GM23338 (cell line): Measurements from ENCODE around the gene TM4SF5. TPM values are rescaled to one million over a fixed set of nuclear protein-coding genes. Genes with fewer than 3 reads are reported as not detected.

Source experiments
- ATAC-seq: fragments of 200-7000 bp; cut with Tn5 transposase; 3 replicates; pipeline ENCODE4 v1.9.1; 2020
- DNase-seq: peaks from one replicate; pipeline ENCODE4 v3.0.0-alpha.2; 2015; ENCODE audit warnings: low spot score
- H2AFZ ChIP-seq: fragments of 200-600 bp; sonication (generic); 2 replicates; pipeline ENCODE4 v1.8.0; 2016; ENCODE audit warnings: antibody characterized with exemption, mild to moderate bottlenecking, moderate library complexity
- H3F3A ChIP-seq: fragments of 200-600 bp; sonication (generic); replicated peaks from 2 replicates; pipeline ENCODE4 v1.8.0; 2017; ENCODE audit warnings: antibody characterized with exemption, mixed run types, low read depth
- H3K27ac ChIP-seq: fragments of 200-600 bp; sonication (generic); 2 replicates; pipeline ENCODE4 v1.6.1; 2016; ENCODE audit warnings: low read depth
- H3K27me3 ChIP-seq: fragments of 200-600 bp; sonication (generic); 2 replicates; pipeline ENCODE4 v1.8.0; 2016; ENCODE audit warnings: mild to moderate bottlenecking, mixed run types, moderate library complexity; ENCODE audit not compliant: insufficient read depth
- H3K36me3 ChIP-seq: fragments of 200-600 bp; sonication (generic); 2 replicates; pipeline ENCODE4 v1.8.0; 2016; ENCODE audit warnings: mild to moderate bottlenecking; ENCODE audit not compliant: insufficient read depth
- H3K4me1 ChIP-seq: fragments of 200-600 bp; sonication (generic); 2 replicates; pipeline ENCODE4 v1.8.0; 2016; ENCODE audit warnings: mild to moderate bottlenecking, moderate library complexity; ENCODE audit not compliant: insufficient read depth
- H3K4me2 ChIP-seq: fragments of 200-600 bp; sonication (generic); 2 replicates; pipeline ENCODE4 v1.7.1; 2017; ENCODE audit warnings: mixed run types
- H3K4me3 ChIP-seq: fragments of 200-600 bp; sonication (generic); 2 replicates; pipeline ENCODE4 v1.6.1; 2016; ENCODE audit warnings: mixed run types
- H3K79me2 ChIP-seq: fragments of 200-600 bp; sonication (generic); replicated peaks from 2 replicates; pipeline ENCODE4 v1.8.0; 2017; ENCODE audit warnings: mild to moderate bottlenecking; ENCODE audit not compliant: insufficient read depth
- H3K9me2 ChIP-seq: fragments of 200-600 bp; sonication (generic); 2 replicates; pipeline ENCODE4 v1.8.0; 2017; ENCODE audit not compliant: insufficient read depth
- H4K20me1 ChIP-seq: fragments of 200-600 bp; sonication (generic); replicated peaks from 2 replicates; pipeline ENCODE4 v1.8.0; 2017; ENCODE audit warnings: mild to moderate bottlenecking; ENCODE audit not compliant: insufficient read depth
- H3K27ac Mint-ChIP-seq: 2 replicates; pipeline ENCODE4 v1.8.0; 2020; ENCODE audit warnings: inconsistent platforms, mild to moderate bottlenecking, moderate library complexity, mixed read lengths
- H3K27me3 Mint-ChIP-seq: 3 replicates; pipeline ENCODE4 v1.8.0; 2022; ENCODE audit warnings: low read depth, mild to moderate bottlenecking, moderate library complexity, mixed read lengths, inconsistent platforms; ENCODE audit not compliant: insufficient read depth, poor library complexity
- H3K36me3 Mint-ChIP-seq: 3 replicates; pipeline ENCODE4 v1.8.0; 2021; ENCODE audit warnings: low read depth, mild to moderate bottlenecking, inconsistent platforms, moderate library complexity, mixed read lengths
- H3K4me1 Mint-ChIP-seq: 3 replicates; pipeline ENCODE4 v1.8.0; 2020; ENCODE audit warnings: mild to moderate bottlenecking, inconsistent platforms, mixed read lengths
- H3K4me3 Mint-ChIP-seq: 3 replicates; pipeline ENCODE4 v1.8.0; 2021; ENCODE audit warnings: moderate library complexity, mild to moderate bottlenecking, inconsistent platforms, mixed read lengths
- H3K9me3 Mint-ChIP-seq: 3 replicates; pipeline ENCODE4 v1.8.0; 2020; ENCODE audit warnings: moderate library complexity, mild to moderate bottlenecking, inconsistent platforms, mixed read lengths
- CTCF ChIP-seq, 2 experiments: fragments of 200-600 bp in 1 of 2; sonication (generic) in 1 of 2; conservative IDR thresholded peaks; 2 replicates each; pipeline versions ENCODE4 v1.5.1 to v1.6.1; 2016 to 2017; ENCODE audit warnings: antibody characterized with exemption in 2 of 2, low read depth in 2 of 2, mild to moderate bottlenecking in 2 of 2, moderate library complexity in 1 of 2
- EZH2 ChIP-seq: fragments of 200-600 bp; sonication (generic); IDR thresholded peaks from one replicate; pipeline ENCODE4 v1.8.0; 2017; ENCODE audit warnings: antibody characterized with exemption, mild to moderate bottlenecking, low read depth; ENCODE audit not compliant: unreplicated experiment
- EZH2phosphoT487 ChIP-seq: fragments of 200-600 bp; sonication (generic); IDR thresholded peaks from one replicate; pipeline ENCODE4 v1.8.1; 2018; ENCODE audit warnings: antibody characterized with exemption; ENCODE audit not compliant: unreplicated experiment
- NANOG ChIP-seq: IDR thresholded peaks from 2 replicates; pipeline ENCODE4 v1.6.1; 2016; ENCODE audit warnings: antibody characterized with exemption, borderline replicate concordance
- POLR2AphosphoS5 ChIP-seq: IDR thresholded peaks from 2 replicates; pipeline ENCODE4 v1.6.1; 2016; ENCODE audit warnings: antibody characterized with exemption, low read depth
- polyA plus RNA-seq: library from polyadenylated mRNA; unstranded; fragments of >200 nt; fragmentation: Nextera tagmentation; extraction: Ambion mirVana; gene quantifications from 2 replicates; pipeline ENCODE4 v1.2.1, GENCODE V29; 2016
- total RNA-seq: library from RNA; depleted of rRNA; stranded (reverse); fragments of >200 nt; shearing (Covaris generic); gene quantifications from 2 replicates; pipeline ENCODE4 v1.2.3, GENCODE V29; 2014
- TF ChIP-seq, protein P1 (sequence below): IDR thresholded peaks from 2 replicates; pipeline ENCODE4 v1.6.1; 2016; ENCODE audit warnings: antibody characterized with exemption
- TF ChIP-seq, protein P2 (sequence below): fragments of 250-450 bp; sonication (Bioruptor Pico); IDR thresholded peaks from 2 replicates; pipeline ENCODE4 v1.5.0; 2020; ENCODE audit warnings: mild to moderate bottlenecking, moderate library complexity

TM4SF5 gene
- total and polyA plus RNA-seq, 2 experiments from 2014 or later: not detected

DNA sequence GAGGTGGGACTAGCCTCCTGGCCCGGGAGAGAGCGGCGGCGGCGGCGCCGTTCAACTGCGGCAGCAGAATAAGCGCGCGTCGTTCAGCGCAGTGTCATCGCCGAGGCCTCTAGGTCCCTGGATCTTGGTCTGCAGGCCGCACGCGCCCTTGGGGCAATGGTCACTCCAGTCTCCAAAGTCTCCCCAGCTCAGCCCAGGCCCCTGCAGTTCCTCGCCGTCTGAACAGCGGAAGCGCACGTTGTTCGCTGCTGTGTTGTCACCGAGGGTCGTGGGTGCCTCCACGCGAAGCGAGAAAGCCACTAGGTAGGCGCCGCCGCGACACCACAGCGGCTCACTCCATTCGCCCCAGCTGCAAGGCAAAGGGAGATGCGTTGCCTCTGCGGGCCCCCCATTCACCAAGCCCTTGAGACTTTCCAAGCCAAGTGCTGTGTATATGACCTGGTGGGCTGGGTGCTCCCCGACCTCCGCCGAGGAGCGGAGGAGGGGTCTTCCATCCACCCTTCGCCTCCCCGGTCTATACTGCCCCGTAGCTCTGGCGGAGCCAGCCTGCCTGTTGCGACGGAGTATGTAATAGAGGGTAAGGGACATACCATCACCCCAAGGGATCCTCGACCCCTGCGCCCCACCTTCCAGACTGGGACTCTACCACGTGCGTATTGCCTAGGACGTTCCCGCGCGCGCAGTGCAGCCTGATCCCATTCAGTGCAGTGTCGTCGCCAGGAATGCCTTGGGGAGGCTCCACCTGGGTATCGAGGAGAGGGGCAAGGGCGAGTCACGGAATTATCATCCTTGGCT lies 13.8 kb downstream of the TM4SF5 start (continued):
- TF ChIP-seq EZH2phosphoT487 (no peak), CTCF (conservative IDR thresholded peaks at IDR 0.05; ENCODE audit: low read depth in 2 of 2) (no peak)

DNA sequence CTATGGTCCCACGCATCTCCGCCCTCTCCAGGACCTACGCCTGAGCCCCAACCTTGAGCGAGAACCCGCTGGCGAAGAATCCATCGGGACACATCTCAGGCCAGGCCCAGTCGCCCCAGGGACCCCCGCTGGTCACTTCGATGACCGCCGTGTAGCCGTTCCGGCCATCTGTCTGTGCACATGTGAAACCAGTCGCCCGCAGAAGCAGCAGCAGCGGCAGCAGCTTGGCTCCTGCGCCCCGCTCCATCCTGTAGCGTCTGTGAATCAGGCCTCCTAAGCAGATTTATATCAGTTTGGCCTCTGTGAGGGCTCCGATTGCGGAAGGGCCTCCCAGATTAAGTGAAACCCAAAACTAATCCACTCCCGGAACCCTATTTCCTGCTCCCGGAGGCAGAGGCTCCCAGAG lies 14.4 kb downstream of the TM4SF5 start, which contains the start of gene VMO1:
Gene VMO1 (minus strand): TSS at position 259 of the 406 bp plus-strand sequence. CDS start 12 bp downstream, at position 247.
- no peak within 1 kb of the TSS; the same call in 2 of the 3 replicates for H3K4me3 Mint-ChIP-seq
- H3K27ac Mint-ChIP-seq: no peak within 1 kb of the TSS
- no peaks in the 10 kb centered on the region for H3K9me2 ChIP-seq
- H3K27ac ChIP-seq: peak within 1 kb of the TSS; percentile 62; the same call in 1 of the 2 replicates
- H3K27me3 ChIP-seq: peaks cover 27% of the 10 kb centered on the region
- peak within 1 kb of the TSS; percentile 99; the same call in 1 of the 2 replicates for H3K4me2 ChIP-seq
- no peaks in the 10 kb centered on the region for H3K36me3 ChIP-seq
- H3F3A ChIP-seq: peaks cover 19% of the 10 kb centered on the region; the same call in 1 of the 2 replicates
- peak; percentile 27 for DNase-seq
- no peak within 1 kb of the TSS for H3K4me3 ChIP-seq
- no peaks in the 10 kb centered on the region; the same call in 2 of the 3 replicates for H3K9me3 Mint-ChIP-seq
- H2AFZ ChIP-seq: peak within 1 kb of the TSS; percentile 59; the same call in 1 of the 2 replicates
- peaks cover 34% of the 10 kb centered on the region for H3K27me3 Mint-ChIP-seq
- ATAC-seq: no peak
- H3K79me2 ChIP-seq: no peaks in the 10 kb centered on the region
- peaks cover 30% of the 10 kb centered on the region for H3K4me1 ChIP-seq
- H4K20me1 ChIP-seq: no peaks in the 10 kb centered on the region
- peaks cover 5% of the 10 kb centered on the region; the same call in 1 of the 3 replicates for H3K36me3 Mint-ChIP-seq
- peaks cover 28% of the 10 kb centered on the region for H3K4me1 Mint-ChIP-seq
- no peak for TF ChIP-seq CTCF (conservative IDR thresholded peaks at IDR 0.05; ENCODE audit: low read depth in 2 of 2)
- TF ChIP-seq EZH2phosphoT487: no peak
- TF ChIP-seq EZH2: no peak
- TF ChIP-seq, protein P1, sequence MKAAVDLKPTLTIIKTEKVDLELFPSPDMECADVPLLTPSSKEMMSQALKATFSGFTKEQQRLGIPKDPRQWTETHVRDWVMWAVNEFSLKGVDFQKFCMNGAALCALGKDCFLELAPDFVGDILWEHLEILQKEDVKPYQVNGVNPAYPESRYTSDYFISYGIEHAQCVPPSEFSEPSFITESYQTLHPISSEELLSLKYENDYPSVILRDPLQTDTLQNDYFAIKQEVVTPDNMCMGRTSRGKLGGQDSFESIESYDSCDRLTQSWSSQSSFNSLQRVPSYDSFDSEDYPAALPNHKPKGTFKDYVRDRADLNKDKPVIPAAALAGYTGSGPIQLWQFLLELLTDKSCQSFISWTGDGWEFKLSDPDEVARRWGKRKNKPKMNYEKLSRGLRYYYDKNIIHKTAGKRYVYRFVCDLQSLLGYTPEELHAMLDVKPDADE: no peak
- TF ChIP-seq NANOG: no peak
- no peak for TF ChIP-seq POLR2AphosphoS5
- TF ChIP-seq, protein P2, sequence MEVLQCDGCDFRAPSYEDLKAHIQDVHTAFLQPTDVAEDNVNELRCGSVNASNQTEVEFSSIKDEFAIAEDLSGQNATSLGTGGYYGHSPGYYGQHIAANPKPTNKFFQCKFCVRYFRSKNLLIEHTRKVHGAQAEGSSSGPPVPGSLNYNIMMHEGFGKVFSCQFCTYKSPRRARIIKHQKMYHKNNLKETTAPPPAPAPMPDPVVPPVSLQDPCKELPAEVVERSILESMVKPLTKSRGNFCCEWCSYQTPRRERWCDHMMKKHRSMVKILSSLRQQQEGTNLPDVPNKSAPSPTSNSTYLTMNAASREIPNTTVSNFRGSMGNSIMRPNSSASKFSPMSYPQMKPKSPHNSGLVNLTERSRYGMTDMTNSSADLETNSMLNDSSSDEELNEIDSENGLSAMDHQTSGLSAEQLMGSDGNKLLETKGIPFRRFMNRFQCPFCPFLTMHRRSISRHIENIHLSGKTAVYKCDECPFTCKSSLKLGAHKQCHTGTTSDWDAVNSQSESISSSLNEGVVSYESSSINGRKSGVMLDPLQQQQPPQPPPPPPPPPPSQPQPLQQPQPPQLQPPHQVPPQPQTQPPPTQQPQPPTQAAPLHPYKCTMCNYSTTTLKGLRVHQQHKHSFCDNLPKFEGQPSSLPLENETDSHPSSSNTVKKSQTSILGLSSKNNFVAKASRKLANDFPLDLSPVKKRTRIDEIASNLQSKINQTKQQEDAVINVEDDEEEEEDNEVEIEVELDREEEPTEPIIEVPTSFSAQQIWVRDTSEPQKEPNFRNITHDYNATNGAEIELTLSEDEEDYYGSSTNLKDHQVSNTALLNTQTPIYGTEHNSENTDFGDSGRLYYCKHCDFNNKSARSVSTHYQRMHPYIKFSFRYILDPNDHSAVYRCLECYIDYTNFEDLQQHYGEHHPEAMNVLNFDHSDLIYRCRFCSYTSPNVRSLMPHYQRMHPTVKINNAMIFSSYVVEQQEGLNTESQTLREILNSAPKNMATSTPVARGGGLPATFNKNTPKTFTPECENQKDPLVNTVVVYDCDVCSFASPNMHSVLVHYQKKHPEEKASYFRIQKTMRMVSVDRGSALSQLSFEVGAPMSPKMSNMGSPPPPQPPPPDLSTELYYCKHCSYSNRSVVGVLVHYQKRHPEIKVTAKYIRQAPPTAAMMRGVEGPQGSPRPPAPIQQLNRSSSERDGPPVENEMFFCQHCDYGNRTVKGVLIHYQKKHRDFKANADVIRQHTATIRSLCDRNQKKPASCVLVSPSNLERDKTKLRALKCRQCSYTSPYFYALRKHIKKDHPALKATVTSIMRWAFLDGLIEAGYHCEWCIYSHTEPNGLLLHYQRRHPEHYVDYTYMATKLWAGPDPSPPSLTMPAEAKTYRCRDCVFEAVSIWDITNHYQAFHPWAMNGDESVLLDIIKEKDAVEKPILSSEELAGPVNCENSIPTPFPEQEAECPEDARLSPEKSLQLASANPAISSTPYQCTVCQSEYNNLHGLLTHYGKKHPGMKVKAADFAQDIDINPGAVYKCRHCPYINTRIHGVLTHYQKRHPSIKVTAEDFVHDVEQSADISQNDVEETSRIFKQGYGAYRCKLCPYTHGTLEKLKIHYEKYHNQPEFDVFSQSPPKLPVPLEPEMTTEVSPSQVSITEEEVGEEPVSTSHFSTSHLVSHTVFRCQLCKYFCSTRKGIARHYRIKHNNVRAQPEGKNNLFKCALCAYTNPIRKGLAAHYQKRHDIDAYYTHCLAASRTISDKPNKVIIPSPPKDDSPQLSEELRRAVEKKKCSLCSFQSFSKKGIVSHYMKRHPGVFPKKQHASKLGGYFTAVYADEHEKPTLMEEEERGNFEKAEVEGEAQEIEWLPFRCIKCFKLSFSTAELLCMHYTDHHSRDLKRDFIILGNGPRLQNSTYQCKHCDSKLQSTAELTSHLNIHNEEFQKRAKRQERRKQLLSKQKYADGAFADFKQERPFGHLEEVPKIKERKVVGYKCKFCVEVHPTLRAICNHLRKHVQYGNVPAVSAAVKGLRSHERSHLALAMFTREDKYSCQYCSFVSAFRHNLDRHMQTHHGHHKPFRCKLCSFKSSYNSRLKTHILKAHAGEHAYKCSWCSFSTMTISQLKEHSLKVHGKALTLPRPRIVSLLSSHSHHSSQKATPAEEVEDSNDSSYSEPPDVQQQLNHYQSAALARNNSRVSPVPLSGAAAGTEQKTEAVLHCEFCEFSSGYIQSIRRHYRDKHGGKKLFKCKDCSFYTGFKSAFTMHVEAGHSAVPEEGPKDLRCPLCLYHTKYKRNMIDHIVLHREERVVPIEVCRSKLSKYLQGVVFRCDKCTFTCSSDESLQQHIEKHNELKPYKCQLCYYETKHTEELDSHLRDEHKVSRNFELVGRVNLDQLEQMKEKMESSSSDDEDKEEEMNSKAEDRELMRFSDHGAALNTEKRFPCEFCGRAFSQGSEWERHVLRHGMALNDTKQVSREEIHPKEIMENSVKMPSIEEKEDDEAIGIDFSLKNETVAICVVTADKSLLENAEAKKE: no peak
